Erythroblast (primary cell): ENCODE data around the gene NPIPB8.
"Not testable (repeated sequence)": the region's sequence is repeated elsewhere in the genome, so short reads cannot be mapped to it uniquely, and the experiment has no call there.

Experiments used
- DNase-seq, 2 experiments: peaks; one replicate each; lab custom pipeline; 2025; lab: John Stamatoyannopoulos, UW
- GATA1 ChIP-seq: IDR thresholded peaks from 2 replicates; pipeline ENCODE4 v1.6.1; 2011; ENCODE audit warnings: low read depth, mild to moderate bottlenecking, control low read depth, low read length, moderate library complexity
- POLR2A ChIP-seq: IDR thresholded peaks from 2 replicates; pipeline ENCODE4 v1.6.1; 2011; ENCODE audit warnings: mild to moderate bottlenecking, low read length

NPIPB8 gene

DNA sequence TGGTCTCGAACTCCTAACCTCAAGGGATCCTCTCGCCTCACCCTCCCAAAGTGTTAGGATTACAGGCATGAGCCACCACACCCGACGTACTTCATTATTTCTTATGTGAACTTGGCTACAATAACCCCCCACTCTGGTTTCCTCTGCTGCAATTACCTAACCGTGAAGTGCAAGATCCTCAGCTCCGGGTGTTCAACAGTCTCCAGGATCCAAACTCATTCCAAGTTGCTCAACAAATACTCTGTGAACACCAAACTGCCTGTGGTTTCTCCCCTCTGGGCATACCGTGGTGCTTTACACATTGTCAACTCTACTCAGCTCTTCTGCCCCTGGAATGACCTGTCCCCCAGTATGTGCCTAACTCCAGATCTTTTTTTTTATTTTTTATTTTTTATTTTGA lies 21.2 kb upstream of the NPIPB8 start:
- TF ChIP-seq POLR2A (no peak), GATA1 (no peak)
- no peak for DNase-seq

DNA sequence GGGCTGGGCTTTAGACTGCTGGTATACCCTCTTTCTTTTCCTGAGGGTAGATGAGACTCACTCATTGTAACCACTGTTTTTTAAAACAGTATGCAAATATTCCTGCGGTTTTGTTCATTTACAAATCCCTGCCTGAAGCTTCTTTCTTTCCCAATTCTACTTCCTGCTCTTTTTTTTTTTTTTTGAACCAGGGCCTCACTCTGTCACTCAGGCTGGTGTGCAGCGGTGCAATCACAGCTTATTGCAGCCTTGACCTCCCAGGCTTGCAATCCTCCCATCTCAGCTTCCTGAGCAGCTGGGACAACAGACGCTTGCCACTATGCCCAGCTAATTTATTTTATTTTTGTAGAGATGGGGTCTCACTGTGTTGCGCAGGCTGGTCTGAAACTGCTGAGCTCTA lies 20.0 kb upstream of the NPIPB8 start:
- DNase-seq: no peak

DNA sequence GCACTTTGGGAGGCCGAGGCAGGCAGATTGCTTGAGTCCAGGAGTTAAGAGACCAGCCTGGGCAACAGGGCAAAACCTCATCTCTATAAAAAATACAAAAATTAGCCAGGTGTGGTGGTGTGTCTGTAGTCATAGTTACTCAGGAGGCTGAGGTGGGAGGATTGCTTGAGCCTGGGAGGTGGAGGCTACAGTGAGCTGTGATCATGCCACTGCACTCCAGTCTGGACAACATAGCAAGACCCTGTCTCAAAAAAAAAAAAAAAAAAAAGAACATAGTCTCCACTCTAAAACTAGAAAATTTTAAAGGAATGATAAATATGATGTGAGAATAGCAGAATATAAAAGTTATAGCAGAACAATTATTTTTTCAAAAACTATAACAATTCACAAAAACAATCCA lies 17.5 kb upstream of the NPIPB8 start:
- DNase-seq: not testable (repeated sequence)

More for the DNA sequence above, 20.0 kb upstream of the NPIPB8 start:
- no peak for TF ChIP-seq POLR2A
- no peak for TF ChIP-seq GATA1

DNA sequence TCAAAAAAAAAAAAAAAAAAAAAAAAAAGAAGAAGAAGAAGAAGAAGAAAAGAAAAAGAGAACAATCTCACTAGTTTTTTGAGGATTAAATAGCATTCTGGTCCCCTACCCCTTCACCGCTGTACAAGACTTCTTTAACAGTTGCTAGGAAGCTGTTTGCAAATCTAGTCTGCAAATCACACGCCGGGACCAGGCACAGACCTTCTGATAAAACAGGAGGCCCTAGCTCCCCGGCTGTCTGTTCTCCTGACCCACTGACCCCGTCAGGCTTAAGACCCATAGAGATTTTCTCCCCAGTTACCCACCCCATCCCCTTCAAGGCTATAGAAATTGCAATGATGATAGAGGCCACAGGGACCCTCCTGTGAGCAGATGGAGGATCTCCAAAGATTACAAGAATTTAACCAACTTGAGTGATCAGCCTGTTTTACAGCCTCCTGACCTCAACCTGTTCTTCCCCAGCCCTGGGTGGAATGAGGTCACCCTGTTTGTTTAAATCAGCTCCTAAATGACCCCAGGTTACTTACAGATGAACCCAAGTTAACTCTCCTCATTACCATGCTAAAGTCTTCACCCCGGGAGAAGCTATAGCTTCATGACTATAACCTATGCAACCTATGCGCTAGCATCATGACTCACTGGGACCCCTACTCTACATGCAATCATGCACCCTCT lies 16.2 kb upstream of the NPIPB8 start:
- DNase-seq: no peak
- TF ChIP-seq POLR2A (no peak), GATA1 (no peak)

DNA sequence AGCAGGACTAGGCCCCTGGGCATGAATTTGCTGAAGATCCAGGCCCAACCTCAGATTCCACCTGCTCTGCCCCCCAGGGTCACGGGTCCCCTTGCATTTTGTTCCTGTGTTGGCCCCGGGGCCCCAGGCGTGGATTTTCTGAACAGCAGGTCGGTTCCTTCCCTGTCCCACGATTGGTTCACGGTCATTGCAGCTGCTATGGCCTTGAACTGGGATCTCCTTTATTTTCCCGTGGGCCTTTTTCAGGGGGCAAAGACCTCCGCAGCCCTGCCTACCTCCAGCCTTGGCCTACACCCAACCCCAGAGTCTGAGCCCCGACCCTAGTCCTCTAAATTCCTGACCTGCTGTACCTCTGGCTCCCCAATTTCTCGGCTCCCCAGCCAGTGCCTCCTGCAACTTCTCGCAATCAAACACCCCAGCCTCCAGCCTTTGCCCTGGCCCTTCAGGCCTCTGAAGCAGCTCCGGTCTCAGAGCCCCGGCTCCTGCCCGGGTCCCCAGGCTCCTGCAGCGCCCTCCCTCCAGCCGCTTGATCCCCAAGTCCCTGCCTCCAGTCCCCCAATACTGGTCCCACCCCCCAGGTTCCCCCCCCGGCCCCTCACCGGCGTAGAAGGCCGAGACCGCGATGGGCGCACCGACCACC lies 15.2 kb upstream of the NPIPB8 start:
- not testable (repeated sequence) for DNase-seq

DNA sequence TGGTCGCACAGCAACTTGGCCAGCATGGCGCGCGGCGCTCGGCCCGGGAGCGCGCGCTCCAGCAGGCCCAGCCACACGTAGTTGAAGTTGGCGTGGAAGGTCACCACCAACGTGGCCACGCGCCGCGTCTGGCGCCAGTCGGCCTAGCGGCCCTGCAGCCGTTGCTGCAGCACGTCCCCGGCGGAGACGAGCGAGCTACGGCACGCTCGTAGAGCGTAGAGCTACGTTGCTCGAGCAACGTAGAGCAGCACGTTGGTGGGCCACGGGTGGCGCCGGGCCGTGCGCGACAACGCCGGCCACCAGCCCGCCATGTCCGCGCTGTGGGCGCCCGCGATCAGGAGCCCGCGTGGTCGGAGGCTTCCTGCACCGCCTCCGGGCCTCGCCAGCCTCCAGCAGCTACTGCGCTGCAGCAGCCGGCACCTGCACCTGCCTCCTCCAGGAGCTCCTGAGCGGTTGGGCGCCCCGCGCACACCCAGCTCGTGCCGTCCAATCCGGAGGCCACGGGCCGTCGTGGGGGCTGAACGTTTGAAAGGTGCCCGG lies 14.6 kb upstream of the NPIPB8 start:
- peak; percentile 53 for TF ChIP-seq POLR2A
- no peak for TF ChIP-seq GATA1
- DNase-seq: peak in 1 of 2 experiments; percentile 57

DNA sequence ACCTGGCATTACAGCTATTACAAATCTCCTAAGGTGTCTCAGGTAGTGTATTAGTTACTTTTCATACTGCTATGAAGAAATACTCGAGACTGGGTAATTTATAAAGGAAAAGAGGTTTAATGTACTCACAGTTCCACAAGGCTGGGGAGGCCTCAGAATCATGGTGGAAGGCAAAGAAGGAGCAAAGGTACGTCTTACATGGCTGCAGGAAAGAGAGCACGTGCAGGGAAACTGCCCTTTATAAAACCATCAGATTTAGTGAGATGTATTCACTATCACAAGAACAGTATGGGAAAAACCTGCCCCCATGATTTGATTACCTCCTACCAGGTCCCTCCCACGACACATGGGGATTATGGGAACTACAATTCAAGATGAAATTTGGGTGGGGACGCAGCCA lies 7.0 kb upstream of the NPIPB8 start:
- not testable (repeated sequence) for DNase-seq

DNA sequence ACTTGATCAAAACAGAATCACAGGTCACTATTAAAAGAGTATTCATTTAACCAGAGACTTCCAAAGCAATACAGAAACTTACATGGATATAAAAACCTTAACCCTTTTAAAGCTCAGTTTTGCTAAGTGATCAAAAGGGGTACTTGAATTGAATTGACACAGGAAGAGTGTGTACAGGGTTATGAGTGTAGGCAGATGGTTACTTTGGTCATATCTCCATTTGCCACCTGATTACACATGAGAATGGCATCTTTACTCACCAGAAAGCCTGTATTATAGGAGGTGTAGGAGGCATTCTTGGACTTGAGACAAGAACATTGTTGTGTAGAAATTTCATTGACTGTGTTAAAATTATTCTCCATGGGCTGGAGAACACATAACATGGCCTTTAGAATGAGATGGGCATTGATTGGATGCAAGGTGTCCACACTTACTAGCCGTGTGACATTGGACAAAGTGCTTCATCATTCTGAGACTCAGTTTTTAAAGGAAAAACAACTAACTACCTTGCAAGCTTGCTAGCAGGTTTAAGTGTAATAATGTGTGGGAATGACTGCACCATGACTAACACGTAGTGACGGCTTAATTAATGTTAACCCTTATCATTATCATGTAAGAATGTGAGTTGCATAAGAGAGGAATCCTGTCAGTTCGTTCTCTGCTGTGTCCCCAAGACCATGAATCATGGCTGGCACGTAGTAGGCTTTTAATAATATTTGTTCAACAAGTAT lies 1.6 kb upstream of the NPIPB8 start:
- DNase-seq: not testable (repeated sequence)

DNA sequence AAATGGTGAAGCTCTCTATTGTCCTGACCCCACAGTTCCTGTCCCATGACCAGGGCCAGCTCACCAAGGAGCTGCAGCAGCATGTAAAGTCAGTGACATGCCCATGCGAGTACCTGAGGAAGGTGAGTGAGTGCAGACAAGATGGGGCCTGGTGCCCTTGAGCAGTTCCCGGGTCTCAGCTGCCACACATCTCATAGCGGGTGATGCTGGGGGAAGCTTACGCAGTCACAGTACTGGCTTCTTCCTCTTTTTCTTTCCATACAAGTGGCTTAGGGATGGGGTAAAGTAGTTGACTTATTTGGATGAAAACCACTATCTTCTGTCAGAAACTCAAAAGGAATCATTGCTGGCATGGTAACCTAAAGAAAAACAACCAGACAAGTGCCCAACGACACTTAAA lies 494 bp downstream of the NPIPB8 start:
- not testable (repeated sequence) for DNase-seq

DNA sequence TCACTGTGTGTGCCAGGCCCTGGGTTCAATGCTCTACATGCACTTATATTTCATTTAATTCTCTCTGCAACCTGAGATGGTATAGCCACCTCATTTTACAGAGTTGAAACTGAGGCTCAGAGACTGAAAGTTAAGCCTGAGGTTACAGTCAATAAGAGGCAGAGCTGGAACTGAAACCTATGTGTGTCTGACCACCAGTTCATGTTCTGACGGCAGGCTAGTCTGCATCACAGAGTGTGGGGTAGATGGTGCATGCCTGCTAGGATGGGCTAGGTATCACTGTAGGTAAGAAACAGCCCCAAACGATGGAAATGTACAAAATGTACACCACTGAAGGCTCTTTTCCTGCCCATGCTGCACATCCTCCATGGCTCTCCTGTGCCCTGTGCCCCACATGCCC lies 2.1 kb downstream of the NPIPB8 start:
- DNase-seq: not testable (repeated sequence)

DNA sequence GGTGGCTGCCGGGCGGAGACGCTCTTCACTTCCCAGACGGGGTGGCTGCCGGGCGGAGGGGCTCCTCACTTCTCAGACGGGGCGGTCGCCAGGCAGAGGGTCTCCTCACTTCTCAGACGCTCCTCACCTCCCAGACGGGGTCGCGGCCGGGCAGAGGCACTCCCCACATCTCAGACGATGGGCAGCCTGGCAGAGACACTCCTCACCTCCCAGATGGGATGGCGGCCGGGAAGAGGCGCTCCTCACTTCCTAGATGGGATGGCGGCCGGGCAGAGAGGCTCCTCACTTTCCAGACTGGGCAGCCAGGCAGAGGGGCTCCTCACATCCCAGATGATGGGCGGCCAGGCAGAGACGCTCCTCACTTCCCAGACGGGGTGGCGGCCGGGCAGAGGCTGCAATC lies 28.4 kb downstream of the NPIPB8 start:
- DNase-seq: not testable (repeated sequence)

DNA sequence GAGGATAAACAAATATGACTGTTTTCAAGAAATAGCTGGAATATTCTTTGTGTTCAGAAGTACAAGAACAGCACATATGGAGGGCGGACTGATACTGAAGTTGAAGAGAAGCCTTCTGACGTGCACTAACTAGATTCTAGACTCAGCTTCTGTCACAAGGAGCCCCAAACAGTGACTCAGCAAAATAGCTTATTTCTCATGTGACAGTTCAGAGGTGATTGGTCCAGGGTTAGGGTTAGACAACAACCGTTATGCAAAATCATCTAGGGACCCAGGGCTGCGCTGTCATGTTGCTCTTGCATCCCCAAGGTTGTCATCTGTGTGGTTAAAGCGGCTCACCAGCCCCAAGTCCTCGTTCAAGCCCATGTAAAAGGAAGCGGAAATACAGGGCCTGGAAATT lies 29.6 kb downstream of the NPIPB8 start:
- DNase-seq: not testable (repeated sequence)

DNA sequence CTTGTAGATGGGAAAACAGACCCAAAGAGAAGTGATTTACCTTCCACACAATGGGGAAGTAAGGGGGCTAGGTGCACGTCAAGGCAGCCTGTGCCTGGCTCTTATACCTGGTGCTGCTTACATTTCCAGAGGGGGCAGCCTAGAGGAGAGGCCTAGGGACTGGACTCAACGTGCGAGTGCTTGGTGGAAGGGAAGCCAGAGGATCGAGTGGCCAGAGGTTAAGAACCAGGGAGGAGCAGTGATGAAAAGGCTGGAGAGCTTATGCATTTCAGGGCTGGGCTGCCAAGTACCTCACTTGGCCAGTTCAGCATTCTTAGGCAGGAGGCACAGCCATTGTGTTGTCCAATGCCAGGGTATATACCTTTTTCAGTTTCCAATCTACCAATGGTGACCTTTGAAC lies 30.3 kb downstream of the NPIPB8 start:
- DNase-seq: not testable (repeated sequence)

DNA sequence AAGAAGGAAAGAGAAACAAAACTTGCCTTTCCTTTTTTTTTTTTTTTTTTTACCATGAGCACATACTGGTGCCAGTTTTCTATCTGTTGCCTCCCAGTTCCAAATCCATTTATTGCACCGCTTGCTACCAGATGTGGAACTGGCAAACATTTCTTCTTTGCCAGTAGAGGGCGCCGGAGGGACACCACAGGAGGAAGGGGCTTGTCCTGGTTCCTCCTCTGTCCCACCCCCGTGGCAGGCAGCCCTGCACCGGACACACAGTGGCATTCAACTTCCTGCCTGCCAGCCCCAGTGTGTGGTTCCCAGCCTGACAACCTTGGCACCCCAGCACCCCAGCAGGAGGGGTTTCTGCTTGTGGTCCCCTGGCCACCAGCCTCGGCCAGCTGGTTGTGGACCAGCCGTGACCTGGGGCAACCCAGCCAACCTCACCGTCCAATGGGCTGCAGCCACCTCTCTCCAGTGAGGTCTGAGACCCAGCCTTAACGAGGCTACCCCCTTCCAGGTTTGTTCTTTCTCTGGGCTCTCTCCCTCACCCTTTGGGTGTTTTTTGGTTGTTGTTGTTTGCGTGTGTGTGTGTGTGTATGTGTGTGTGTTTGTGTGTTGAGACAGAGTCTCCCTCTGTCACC lies 50.6 kb downstream of the NPIPB8 start:
- not testable (repeated sequence) for DNase-seq

DNA sequence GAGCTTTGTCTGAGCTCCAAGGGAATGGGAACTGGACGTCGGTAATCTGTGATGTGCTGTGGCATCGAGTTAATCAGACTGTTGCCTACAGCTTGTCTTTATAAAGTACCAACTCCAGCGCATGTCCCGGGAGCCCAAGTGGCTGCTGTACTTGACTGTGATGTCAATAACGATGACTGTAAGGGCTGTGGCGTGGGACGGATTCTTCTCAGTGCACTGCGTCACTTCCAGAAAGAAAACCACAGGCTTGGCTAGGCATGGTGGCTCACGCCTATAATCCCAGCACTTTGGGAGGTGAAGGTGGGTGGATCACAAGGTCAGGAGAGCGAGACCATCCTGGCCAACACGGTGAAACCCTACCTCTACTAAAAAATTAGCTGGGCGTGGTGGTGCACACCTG lies 51.6 kb downstream of the NPIPB8 start:
- DNase-seq: not testable (repeated sequence)

DNA sequence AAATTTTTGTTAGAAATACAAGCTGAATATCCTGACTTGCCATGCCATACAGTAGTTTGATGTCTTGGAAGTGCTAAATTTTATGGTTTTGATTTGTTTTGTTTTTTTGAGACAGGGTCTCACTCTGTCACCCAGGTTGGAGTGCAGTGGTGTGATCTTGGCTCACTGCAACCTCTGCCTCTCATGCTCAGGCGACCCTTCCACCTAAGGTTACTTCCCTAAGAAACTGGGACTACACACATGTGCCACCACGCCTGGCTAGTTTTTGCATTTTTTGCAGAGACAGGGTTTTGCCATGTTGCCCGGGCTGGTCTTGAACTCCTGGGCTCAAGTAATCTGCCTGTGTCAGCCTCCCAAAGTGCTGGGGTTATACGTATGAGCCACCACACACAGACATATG lies 53.9 kb downstream of the NPIPB8 start:
- DNase-seq: not testable (repeated sequence)

DNA sequence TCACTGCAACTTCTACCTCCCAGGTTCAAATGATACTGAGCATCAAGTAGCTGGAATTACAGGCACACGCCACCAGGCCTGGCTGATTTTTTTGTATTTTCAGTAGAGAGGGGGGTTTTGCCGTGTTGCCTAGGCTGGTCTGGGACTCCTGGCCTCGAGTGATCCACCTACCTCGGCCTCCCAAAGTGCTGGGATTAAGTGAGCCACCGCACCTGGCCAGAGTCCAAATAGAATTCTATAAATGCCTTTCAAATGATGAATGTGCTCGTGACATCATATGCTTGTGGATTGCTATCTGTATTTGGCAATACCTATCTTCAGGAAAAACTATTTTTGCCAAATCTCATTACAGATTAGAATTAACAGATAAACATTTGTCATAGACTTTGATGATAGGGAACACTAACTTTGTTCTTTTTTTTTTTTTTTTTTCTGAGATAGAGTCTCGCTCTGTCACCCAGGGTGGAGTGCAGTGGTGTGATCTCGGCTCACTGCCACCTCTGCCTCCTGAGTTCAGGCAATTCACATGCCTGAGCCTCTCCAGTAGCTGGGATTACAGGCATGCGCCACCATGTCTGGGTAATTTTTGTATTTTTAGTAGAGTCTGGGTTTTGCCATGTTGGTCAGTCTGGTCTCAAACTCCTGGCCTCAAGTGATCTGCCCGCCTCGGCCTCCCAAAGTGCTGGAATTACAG lies 55.5 kb downstream of the NPIPB8 start:
- DNase-seq: not testable (repeated sequence)

DNA sequence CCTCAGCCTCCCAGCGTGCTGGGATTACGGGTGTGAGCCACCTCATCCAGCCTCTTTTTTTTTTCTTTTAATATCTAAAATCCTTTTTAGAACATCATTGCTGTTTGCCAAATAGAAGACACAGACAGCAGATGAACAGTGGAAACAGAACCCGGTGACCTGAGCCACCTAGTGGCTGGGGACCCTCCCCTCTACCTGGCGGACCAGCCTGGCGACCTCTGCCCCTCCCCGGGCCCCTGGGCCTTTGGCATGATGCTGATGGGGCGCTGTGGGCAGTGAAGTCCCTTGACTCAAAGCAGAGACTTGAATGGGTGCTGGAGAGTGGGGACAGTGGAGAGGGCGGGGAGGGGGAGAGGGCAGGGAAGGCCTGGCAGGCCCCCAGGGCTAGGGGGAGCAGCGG lies 61.9 kb downstream of the NPIPB8 start:
- DNase-seq: not testable (repeated sequence)

DNA sequence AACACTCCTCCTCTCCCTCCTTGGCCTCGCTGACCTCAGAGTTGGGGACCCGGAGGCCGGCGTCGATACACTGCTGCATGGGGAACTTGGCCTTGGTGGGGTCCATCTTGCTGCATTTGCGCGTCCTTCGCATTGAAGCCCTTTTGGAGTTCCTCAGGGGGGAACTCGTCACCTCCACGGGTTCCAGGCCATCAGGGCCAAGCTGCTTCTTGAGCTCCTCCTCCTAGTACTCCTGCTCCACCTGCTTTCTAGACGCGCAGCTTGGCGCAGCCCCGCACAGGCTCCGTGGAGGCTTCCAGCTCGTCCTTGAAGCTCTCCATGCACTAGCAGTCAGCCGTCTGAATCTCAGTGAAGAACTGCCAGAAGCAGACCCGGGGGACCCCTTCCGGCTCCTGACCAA lies 62.5 kb downstream of the NPIPB8 start:
- DNase-seq: not testable (repeated sequence)

DNA sequence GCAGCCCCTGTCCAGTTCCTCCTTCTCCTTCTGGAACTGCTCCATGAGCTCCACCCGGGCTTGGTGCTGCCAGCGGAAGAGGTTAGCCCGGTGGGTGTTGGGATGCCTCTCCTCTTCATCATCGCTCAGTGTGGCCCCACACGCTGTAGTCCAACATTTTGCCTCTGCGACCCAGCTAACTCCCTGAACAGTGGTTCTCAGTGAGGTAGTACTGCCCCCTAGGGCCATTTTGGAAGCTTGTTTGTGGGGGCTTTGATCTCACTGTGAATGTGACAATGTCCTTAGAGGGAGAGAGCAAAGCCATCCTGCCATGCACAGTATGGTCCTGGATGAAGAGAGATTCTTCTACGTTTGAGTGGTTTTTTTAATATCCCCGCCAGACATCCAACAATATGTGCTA lies 63.5 kb downstream of the NPIPB8 start:
- not testable (repeated sequence) for DNase-seq

DNA sequence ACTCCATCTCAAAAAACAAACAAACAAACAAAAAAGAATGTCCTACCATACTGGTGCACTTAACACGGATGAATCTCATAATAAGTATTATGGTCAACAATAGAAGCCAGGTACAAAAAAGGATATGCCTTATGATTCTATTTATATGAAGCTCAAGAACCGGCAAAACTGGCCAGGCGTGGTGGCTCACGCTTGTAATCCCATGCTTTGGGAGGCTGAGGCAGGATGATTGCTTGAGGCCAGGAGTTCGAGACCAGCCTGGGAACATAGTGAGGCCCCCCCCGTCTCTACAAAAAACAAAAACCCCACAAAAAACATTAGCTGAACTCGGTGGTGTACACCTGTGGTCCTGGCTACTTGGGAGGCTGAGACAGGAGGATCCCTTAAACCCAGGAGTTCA lies 66.4 kb downstream of the NPIPB8 start:
- not testable (repeated sequence) for DNase-seq
